Chondrocyte (in vitro differentiated cells): ENCODE measurements around the gene FFAR1. TPM values are rescaled to one million over a fixed set of nuclear protein-coding genes. Genes with fewer than 3 reads are reported as not detected.
A peak's percentile ranks its signal among the peaks of the same experiment; 100 is the strongest.

ENCODE experiments used
- DNase-seq: peaks from one replicate; pipeline ENCODE4 v3.0.0; 2021; ENCODE audit warnings: mixed read lengths, low spot score
- H3K27ac Mint-ChIP-seq: one replicate; pipeline ENCODE4 v1.8.0; 2021; ENCODE audit warnings: mild to moderate bottlenecking, moderate library complexity, mixed read lengths; ENCODE audit not compliant: unreplicated experiment
- H3K27me3 Mint-ChIP-seq: 2 replicates; pipeline ENCODE4 v1.8.0; 2021; ENCODE audit warnings: low read depth, mixed read lengths
- H3K36me3 Mint-ChIP-seq: 2 replicates; pipeline ENCODE4 v1.8.0; 2021; ENCODE audit warnings: low read depth, mixed read lengths
- H3K4me1 Mint-ChIP-seq: 2 replicates; pipeline ENCODE4 v1.8.0; 2021; ENCODE audit warnings: low read depth, mild to moderate bottlenecking, mixed read lengths
- H3K4me3 Mint-ChIP-seq: one replicate; pipeline ENCODE4 v1.8.0; 2021; ENCODE audit warnings: mild to moderate bottlenecking, moderate library complexity, mixed read lengths; ENCODE audit not compliant: unreplicated experiment
- H3K9me3 Mint-ChIP-seq: 2 replicates; pipeline ENCODE4 v1.8.0; 2021; ENCODE audit warnings: low read depth, mixed read lengths
- CTCF ChIP-seq: fragments of 200-600 bp; sonication (generic); IDR thresholded peaks from 2 replicates; pipeline ENCODE4 v1.5.0; 2021; ENCODE audit warnings: antibody characterized with exemption, mild to moderate bottlenecking, moderate library complexity
- total RNA-seq: library from RNA; stranded (reverse); gene quantifications from 3 replicates; pipeline ENCODE4 v1.2.1, GENCODE V29; 2021

Gene FFAR1
- total RNA-seq, 1 donor from 2014 or later, result not detected

- no peak for DNase-seq
These were observed 41.0 kb upstream of the FFAR1 start for GRCh38 chr19:35306473-35307246.

GRCh38 chr19:35307931-35308330 lies 39.8 kb upstream of the FFAR1 start:
- no peak for DNase-seq
- TF ChIP-seq CTCF, result no peak
- H3K27me3 Mint-ChIP-seq, result peaks cover 6% of the 10 kb centered on the region
- no peaks in the 10 kb centered on the region for H3K36me3 Mint-ChIP-seq
- no peak overlapping the region for H3K27ac Mint-ChIP-seq
- no peak overlapping the region for H3K4me3 Mint-ChIP-seq
- no peaks in the 10 kb centered on the region for H3K9me3 Mint-ChIP-seq
- no peaks in the 10 kb centered on the region for H3K4me1 Mint-ChIP-seq

More at GRCh38 chr19:35306473-35307246, 41.0 kb upstream of the FFAR1 start:
- Mint-ChIP-seq H3K4me3 (no peak overlapping the region), H3K27me3 (peaks cover 6% of the 10 kb centered on the region), H3K36me3 (no peaks in the 10 kb centered on the region), H3K27ac (no peak overlapping the region), H3K9me3 (no peaks in the 10 kb centered on the region), H3K4me1 (no peaks in the 10 kb centered on the region)
- peak; percentile 39 for TF ChIP-seq CTCF

- Mint-ChIP-seq H3K27me3 (peaks cover 4% of the 10 kb centered on the region), H3K27ac (no peak overlapping the region), H3K9me3 (no peaks in the 10 kb centered on the region), H3K4me1 (peaks cover 2% of the 10 kb centered on the region), H3K4me3 (no peak overlapping the region), H3K36me3 (no peaks in the 10 kb centered on the region)
- TF ChIP-seq CTCF, result no peak
- no peak for DNase-seq
These were observed 38.8 kb upstream of the FFAR1 start for GRCh38 chr19:35308910-35309309.

- Mint-ChIP-seq H3K4me3 (no peak overlapping the region), H3K4me1 (peaks cover 2% of the 10 kb centered on the region), H3K9me3 (no peaks in the 10 kb centered on the region), H3K27me3 (no peaks in the 10 kb centered on the region), H3K36me3 (no peaks in the 10 kb centered on the region), H3K27ac (no peak overlapping the region)
- TF ChIP-seq CTCF, result no peak
- no peak for DNase-seq
These were observed 38.0 kb upstream of the FFAR1 start for GRCh38 chr19:35309481-35310279.

GRCh38 chr19:35310331-35310730 lies 37.4 kb upstream of the FFAR1 start:
- no peak for DNase-seq
- Mint-ChIP-seq H3K36me3 (no peaks in the 10 kb centered on the region), H3K4me3 (no peak overlapping the region), H3K4me1 (peaks cover 2% of the 10 kb centered on the region), H3K9me3 (no peaks in the 10 kb centered on the region), H3K27ac (no peak overlapping the region), H3K27me3 (no peaks in the 10 kb centered on the region)
- TF ChIP-seq CTCF, result no peak
